Measurements from ENCODE around the gene BPIFB6. TPM values are rescaled to one million over a fixed set of nuclear protein-coding genes. Genes with fewer than 3 reads are reported as not detected.

The BPIFB6 gene
- total and polyA plus RNA-seq, 9 donors: not detected

- no peak for TF ChIP-seq POLR2A (IDR thresholded peaks at IDR 0.05)
- Histone ChIP-seq H3K36me3 (no peaks in the 10 kb centered on the region), H3K4me3 (no peak overlapping the region), H3K27me3 (no peaks in the 10 kb centered on the region), H3K4me1 (ENCODE audit: insufficient read depth) (no peaks in the 10 kb centered on the region), H3K27ac (no peak overlapping the region), H3K9me3 (no peaks in the 10 kb centered on the region)
- intact Hi-C loops (cut with DNase I): no loop called here
- DNase-seq: no peak
- WGBS, 3 donors: 65 to 81% (median 73%) methylated on average over 2 of the region's 2 CpGs
Observed at GRCh38 chr20:33074675-33075074, 43.2 kb downstream of the BPIFB6 start.

GRCh38 chr20:33075281-33075680 is 43.8 kb downstream of the BPIFB6 start:
- Histone ChIP-seq H3K36me3 (no peaks in the 10 kb centered on the region), H3K4me1 (ENCODE audit: insufficient read depth) (no peaks in the 10 kb centered on the region), H3K9me3 (no peaks in the 10 kb centered on the region), H3K27ac (no peak overlapping the region), H3K27me3 (no peaks in the 10 kb centered on the region), H3K4me3 (no peak overlapping the region)
- no peak for TF ChIP-seq POLR2A (IDR thresholded peaks at IDR 0.05)
- TF ChIP-seq EP300 (IDR thresholded peaks at IDR 0.05): no peak
- TF ChIP-seq CTCF (IDR thresholded peaks at IDR 0.05): no peak
- WGBS, 3 donors: 21 to 33% (median 22%) methylated on average over 6 of the region's 6 CpGs
- intact Hi-C loops (cut with DNase I): no loop called here
- no peak for DNase-seq

- intact Hi-C loops (cut with DNase I): no loop called here
- H3K27me3 ChIP-seq: no peaks in the 10 kb centered on the region
Observed at GRCh38 chr20:33076662-33077372, 45.4 kb downstream of the BPIFB6 start.

GRCh38 chr20:33079259-33079658 is 47.8 kb downstream of the BPIFB6 start, which contains the start of gene BPIFB4:
BPIFB4 (plus strand) TSS chr20:33079643; CDS start chr20:33081527, 1,884 bp downstream.
- WGBS, 3 donors: 62% methylated on average over 2 of the region's 2 CpGs
- intact Hi-C loops (cut with DNase I): no loop called here
- no peaks in the 10 kb centered on the region for H3K4me1 ChIP-seq (ENCODE audit: insufficient read depth)

More at GRCh38 chr20:33076662-33077372, 45.4 kb downstream of the BPIFB6 start:
- no peak for DNase-seq
- H3K4me1 ChIP-seq (ENCODE audit: insufficient read depth): no peaks in the 10 kb centered on the region
- no peaks in the 10 kb centered on the region for H3K9me3 ChIP-seq
- H3K36me3 ChIP-seq: no peaks in the 10 kb centered on the region
- H3K27ac ChIP-seq: no peak overlapping the region
- TF ChIP-seq CTCF (IDR thresholded peaks at IDR 0.05) (no peak), POLR2A (IDR thresholded peaks at IDR 0.05) (no peak), EP300 (IDR thresholded peaks at IDR 0.05) (no peak)
- WGBS, 3 donors: 63 to 65% (median 64%) methylated on average over 6 of the region's 6 CpGs
- no peak overlapping the region for H3K4me3 ChIP-seq

More at GRCh38 chr20:33079259-33079658, 47.8 kb downstream of the BPIFB6 start, which contains the start of gene BPIFB4:
- Histone ChIP-seq H3K36me3 (no peaks in the 10 kb centered on the region), H3K4me3 (no peak within 1 kb of the TSS), H3K27ac (no peak within 1 kb of the TSS), H3K27me3 (no peaks in the 10 kb centered on the region), H3K9me3 (no peaks in the 10 kb centered on the region)
- no peak for DNase-seq
- TF ChIP-seq CTCF (IDR thresholded peaks at IDR 0.05) (no peak), EP300 (IDR thresholded peaks at IDR 0.05) (no peak), POLR2A (IDR thresholded peaks at IDR 0.05) (no peak)
